Mucosa of stomach (tissue), 1 donor: ENCODE measurements around the gene ASTN2.
"Not testable (repeated sequence)": the region's sequence is repeated elsewhere in the genome, so short reads cannot be mapped to it uniquely, and the experiment has no call there.

Experiments used
- H3K27me3 ChIP-seq: one replicate; pipeline ENCODE4 v1.7.0; 2013; ENCODE audit warnings: mild to moderate bottlenecking, low read length; ENCODE audit not compliant: control insufficient read depth, insufficient read depth
- H3K36me3 ChIP-seq: one replicate; pipeline ENCODE4 v1.7.0; 2013; ENCODE audit warnings: low read length; ENCODE audit not compliant: control insufficient read depth, insufficient read depth
- H3K4me1 ChIP-seq: one replicate; pipeline ENCODE4 v1.7.0; 2013; ENCODE audit warnings: mild to moderate bottlenecking, low read length; ENCODE audit not compliant: control insufficient read depth, insufficient read depth
- H3K4me3 ChIP-seq: one replicate; pipeline ENCODE4 v1.7.0; 2013; ENCODE audit warnings: low read length
- H3K9ac ChIP-seq: one replicate; pipeline ENCODE4 v1.7.0; 2013; ENCODE audit warnings: mild to moderate bottlenecking, low read length, moderate library complexity
- H3K9me3 ChIP-seq: one replicate; pipeline ENCODE4 v1.7.0; 2013; ENCODE audit warnings: mild to moderate bottlenecking, low read length, moderate library complexity; ENCODE audit not compliant: control insufficient read depth
- donor health status: Pancreatic carcinoma.

ASTN2 gene

DNA sequence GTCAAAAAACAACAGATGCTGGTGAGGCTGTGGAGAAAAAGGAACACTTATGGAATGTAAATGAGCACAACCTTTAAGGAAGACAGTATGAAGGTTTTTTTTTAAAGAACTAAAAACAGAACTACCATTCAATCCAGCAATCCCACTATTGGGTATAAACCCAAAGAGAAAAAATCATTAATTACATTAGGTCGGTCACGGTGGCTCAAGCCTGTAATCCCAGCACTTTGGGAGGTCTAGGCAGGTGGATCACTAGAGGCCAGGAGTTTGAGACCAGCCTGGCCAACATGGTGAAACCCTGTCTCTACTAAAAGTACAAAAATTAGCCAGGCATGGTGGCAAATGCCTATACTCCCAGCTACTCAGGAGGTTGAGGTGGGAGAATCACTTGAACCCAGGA lies 584.5 kb downstream of the ASTN2 start:
- not testable (repeated sequence) for H3K4me1 ChIP-seq, H3K4me3 ChIP-seq, H3K9ac ChIP-seq, H3K9me3 ChIP-seq, H3K27me3 ChIP-seq, H3K36me3 ChIP-seq

DNA sequence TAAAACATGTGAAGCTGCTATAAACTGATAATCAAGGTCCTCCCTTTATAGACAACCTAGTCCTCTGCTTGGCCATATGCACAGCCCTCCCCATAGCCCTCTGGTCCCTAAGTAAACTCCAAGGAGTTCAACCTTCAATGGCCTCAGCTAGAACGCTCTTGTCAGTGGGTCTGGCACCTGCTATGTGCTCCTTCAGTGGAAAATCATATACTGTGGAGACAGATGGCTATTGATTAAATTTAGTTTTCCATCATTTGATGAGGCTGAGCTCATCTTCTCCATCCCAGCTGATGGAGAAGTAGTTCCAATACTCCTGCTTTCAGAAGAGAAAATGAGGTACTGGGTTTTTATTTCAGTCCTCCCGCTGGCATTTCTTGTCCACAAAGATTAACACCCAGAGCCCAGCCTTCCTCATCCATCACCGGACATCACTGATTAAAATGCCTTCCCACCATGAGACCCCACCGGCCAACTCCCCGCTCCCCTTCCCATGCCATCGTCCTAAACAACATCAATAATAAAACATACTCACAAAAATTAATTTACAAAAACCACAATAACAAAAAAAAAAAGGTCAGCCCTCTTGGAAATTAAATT lies 593.1 kb downstream of the ASTN2 start:
- Histone ChIP-seq H3K4me3 (no peak overlapping the region), H3K27me3 (no peaks in the 10 kb centered on the region), H3K9ac (no peak overlapping the region), H3K9me3 (no peaks in the 10 kb centered on the region), H3K36me3 (no peaks in the 10 kb centered on the region), H3K4me1 (no peaks in the 10 kb centered on the region)

GRCh38 chr9:116819116-116819515 lies 595.7 kb downstream of the ASTN2 start:
- Histone ChIP-seq H3K27me3 (no peaks in the 10 kb centered on the region), H3K4me3 (no peak overlapping the region), H3K9ac (no peak overlapping the region), H3K36me3 (no peaks in the 10 kb centered on the region), H3K9me3 (no peaks in the 10 kb centered on the region), H3K4me1 (no peaks in the 10 kb centered on the region)

DNA sequence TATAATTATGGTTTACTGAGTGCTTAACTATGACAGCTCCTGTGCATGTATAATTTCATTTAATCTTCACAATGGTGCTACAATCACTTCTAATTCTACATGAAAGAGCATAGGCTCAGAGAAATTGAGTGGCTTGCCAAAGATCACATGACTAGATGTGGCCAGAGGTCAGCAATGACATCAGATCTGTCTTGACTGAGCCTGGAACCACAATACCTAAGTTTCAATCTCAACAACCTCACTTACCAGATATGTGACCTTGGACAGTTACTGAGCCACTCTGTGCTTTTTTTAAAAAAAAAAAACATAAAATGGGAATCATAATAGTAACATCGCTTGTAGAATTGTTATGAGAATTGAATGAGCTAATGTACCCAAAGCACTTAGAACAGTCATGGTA lies 597.1 kb downstream of the ASTN2 start:
- Histone ChIP-seq H3K9me3 (no peaks in the 10 kb centered on the region), H3K4me1 (no peaks in the 10 kb centered on the region), H3K9ac (no peak overlapping the region), H3K36me3 (no peaks in the 10 kb centered on the region), H3K27me3 (no peaks in the 10 kb centered on the region), H3K4me3 (no peak overlapping the region)

- no peaks in the 10 kb centered on the region for H3K36me3 ChIP-seq
- no peak overlapping the region for H3K4me3 ChIP-seq
- no peaks in the 10 kb centered on the region for H3K27me3 ChIP-seq
- H3K9ac ChIP-seq, result no peak overlapping the region
- no peaks in the 10 kb centered on the region for H3K9me3 ChIP-seq
- no peaks in the 10 kb centered on the region for H3K4me1 ChIP-seq
These were observed 598.4 kb downstream of the ASTN2 start for GRCh38 chr9:116816484-116816883.

- Histone ChIP-seq H3K4me3 (no peak overlapping the region), H3K27me3 (no peaks in the 10 kb centered on the region), H3K9ac (no peak overlapping the region), H3K9me3 (no peaks in the 10 kb centered on the region), H3K36me3 (no peaks in the 10 kb centered on the region), H3K4me1 (no peaks in the 10 kb centered on the region)
These were observed 599.0 kb downstream of the ASTN2 start for GRCh38 chr9:116815835-116816234.

DNA sequence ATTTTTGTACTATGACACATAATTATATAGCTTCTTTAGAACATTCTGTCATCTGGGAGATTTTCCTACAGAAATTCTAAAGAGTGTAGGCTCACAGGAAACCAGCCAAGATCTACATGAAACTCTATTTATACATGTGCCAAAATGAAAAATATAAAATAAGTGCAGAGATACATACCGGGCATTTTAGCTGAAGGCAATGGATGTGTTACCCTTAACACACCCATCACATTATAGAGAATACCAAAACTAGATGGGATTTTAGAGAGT lies 601.9 kb downstream of the ASTN2 start:
- no peaks in the 10 kb centered on the region for H3K4me1 ChIP-seq
- no peak overlapping the region for H3K4me3 ChIP-seq
- H3K36me3 ChIP-seq, result no peaks in the 10 kb centered on the region

DNA sequence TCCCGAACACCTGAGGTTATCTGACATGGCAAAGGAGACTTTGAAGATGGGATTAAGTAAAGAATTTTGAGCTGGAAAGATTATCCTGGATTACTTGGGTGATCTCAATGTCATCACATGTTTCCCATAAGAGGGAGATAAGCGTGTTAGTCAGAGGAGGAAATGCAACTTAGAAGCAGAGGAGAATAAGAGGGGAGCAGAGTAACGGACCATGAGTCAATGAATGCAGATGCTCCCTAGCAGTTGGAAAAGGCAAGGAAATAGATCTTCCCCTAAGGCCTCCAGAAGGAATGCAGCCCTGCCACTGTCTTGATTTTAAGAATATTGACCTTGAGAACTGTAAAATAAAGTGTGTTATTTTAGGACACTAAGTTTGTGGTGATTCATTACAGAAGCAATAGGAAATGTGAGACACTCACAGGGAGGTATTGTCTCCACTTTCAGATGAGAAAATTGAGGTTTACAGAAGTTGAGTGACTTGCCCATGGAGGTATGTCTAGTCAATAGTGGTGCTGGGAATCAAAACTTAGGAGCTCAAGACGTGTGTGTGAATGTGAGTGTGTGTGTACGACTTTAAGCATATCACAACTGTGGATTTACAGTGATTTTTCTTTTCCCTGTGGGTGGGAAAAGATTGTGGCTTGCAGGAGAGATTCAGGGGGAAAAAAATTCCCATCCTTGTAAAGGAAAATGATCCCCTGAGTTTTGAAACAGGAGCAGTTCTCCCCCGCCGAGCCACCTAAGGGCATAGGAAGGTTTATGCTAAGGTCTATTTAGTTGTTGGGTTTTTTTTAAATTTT lies 602.4 kb downstream of the ASTN2 start:
- no peak overlapping the region for H3K9ac ChIP-seq

More for the DNA sequence above, 601.9 kb downstream of the ASTN2 start:
- Histone ChIP-seq H3K9me3 (no peaks in the 10 kb centered on the region), H3K27me3 (no peaks in the 10 kb centered on the region), H3K9ac (no peak overlapping the region)

DNA sequence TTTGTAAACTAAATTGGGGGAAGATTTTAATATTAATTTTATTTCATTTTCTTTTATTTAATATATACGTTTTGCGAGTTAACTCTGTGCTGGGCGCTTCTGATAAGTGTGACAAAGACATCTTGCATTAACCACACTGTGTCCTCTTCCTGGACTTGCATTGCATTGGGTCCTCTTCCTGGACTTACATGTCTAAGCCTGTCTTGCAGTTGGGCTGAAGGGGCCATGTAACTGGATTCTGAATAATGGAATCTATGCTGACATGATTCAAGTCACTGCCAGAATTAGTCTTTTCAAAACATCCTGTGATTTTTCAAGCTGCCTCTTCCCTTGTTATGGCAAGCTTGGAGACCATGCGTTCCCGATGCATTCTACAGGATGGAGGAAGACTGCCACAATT lies 605.2 kb downstream of the ASTN2 start:
- H3K36me3 ChIP-seq, result no peaks in the 10 kb centered on the region
- H3K4me3 ChIP-seq, result no peak overlapping the region
- H3K4me1 ChIP-seq, result no peaks in the 10 kb centered on the region
- H3K27me3 ChIP-seq, result no peaks in the 10 kb centered on the region
- no peak overlapping the region for H3K9ac ChIP-seq
- H3K9me3 ChIP-seq, result no peaks in the 10 kb centered on the region

More for the DNA sequence above, 602.4 kb downstream of the ASTN2 start:
- Histone ChIP-seq H3K27me3 (no peaks in the 10 kb centered on the region), H3K4me3 (no peak overlapping the region), H3K36me3 (no peaks in the 10 kb centered on the region), H3K4me1 (no peaks in the 10 kb centered on the region), H3K9me3 (no peaks in the 10 kb centered on the region)

- Histone ChIP-seq H3K27me3 (no peaks in the 10 kb centered on the region), H3K4me1 (no peaks in the 10 kb centered on the region), H3K9me3 (no peaks in the 10 kb centered on the region), H3K9ac (no peak overlapping the region), H3K36me3 (no peaks in the 10 kb centered on the region), H3K4me3 (no peak overlapping the region)
These were observed 608.8 kb downstream of the ASTN2 start for GRCh38 chr9:116806075-116806474.

DNA sequence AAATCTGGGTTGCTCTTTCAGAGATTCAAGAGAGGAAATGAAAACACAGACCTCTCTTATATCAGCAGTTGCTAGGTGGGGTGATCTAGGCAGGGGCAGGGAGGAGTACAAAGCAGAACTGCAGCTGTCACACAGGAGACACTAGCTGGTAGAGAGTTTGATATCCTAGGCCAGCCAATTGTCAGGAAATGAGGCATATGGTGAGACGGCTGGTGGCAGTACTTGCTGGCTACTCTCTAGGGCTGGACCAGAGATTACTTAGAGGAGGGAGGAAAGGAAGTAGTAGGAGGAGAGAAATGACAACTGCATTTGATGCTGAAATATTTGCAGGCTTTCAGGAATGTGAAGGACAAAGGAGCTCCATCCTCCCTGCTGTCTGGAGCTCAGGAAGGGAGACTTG lies 614.0 kb downstream of the ASTN2 start:
- Histone ChIP-seq H3K9me3 (no peaks in the 10 kb centered on the region), H3K4me3 (no peak overlapping the region), H3K36me3 (no peaks in the 10 kb centered on the region), H3K27me3 (no peaks in the 10 kb centered on the region), H3K4me1 (no peaks in the 10 kb centered on the region), H3K9ac (no peak overlapping the region)

GRCh38 chr9:116800074-116800473 lies 614.8 kb downstream of the ASTN2 start:
- Histone ChIP-seq H3K36me3 (no peaks in the 10 kb centered on the region), H3K4me1 (no peaks in the 10 kb centered on the region), H3K27me3 (no peaks in the 10 kb centered on the region), H3K9ac (no peak overlapping the region), H3K4me3 (no peak overlapping the region), H3K9me3 (no peaks in the 10 kb centered on the region)

DNA sequence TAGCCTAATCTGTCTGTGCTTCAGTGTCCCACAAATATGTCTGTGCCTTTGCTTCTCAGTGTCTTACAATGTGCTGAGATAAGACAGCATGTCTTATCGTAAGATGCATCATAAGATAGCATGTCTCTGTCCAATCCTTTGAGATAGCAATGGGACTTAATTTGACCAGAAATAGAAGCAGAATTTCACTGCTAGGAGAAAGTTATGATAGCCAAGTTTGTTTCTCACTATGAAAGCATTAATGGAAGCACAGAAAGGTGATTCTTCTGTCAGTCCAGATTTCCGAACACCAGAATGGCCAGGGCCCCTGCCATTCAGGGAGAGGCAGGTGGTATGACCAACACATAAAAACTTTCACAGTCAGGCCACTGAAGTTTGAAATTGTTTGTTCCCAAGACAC lies 616.3 kb downstream of the ASTN2 start:
- Histone ChIP-seq H3K4me1 (no peaks in the 10 kb centered on the region), H3K4me3 (no peak overlapping the region), H3K9me3 (no peaks in the 10 kb centered on the region), H3K9ac (no peak overlapping the region), H3K27me3 (no peaks in the 10 kb centered on the region), H3K36me3 (no peaks in the 10 kb centered on the region)
